Measurements from ENCODE around the gene IQGAP3.

IQGAP3 gene

GRCh38 chr1:156571919-156572662, at the start of gene IQGAP3:
IQGAP3 (minus strand) TSS chr1:156572565; CDS start chr1:156572529, 36 bp downstream.
- TF ChIP-seq REST (IDR thresholded peaks at IDR 0.05; ENCODE audit: low read depth) (no peak), ZBTB7A (IDR thresholded peaks at IDR 0.05; ENCODE audit: low read depth) (0 out of 2 replicates have a peak, but pooled peaks have one; percentile 45), TAF1 (IDR thresholded peaks at IDR 0.05; ENCODE audit: low read depth) (peak; percentile 50; the same call in 1 of the 2 replicates), TEAD4 (IDR thresholded peaks at IDR 0.05) (no peak), RAD21 (IDR thresholded peaks at IDR 0.05; ENCODE audit: low read depth) (no peak), MAX (IDR thresholded peaks at IDR 0.05) (peak; percentile 81), YY1 (IDR thresholded peaks at IDR 0.05; ENCODE audit: low read depth) (peak; percentile 57; the same call in 1 of the 2 replicates), EGR1 (IDR thresholded peaks at IDR 0.05) (no peak), USF1 (IDR thresholded peaks at IDR 0.05) (no peak), NFIC (IDR thresholded peaks at IDR 0.05) (no peak), CREB1 (IDR thresholded peaks at IDR 0.05; ENCODE audit: low read depth) (peak; percentile 58), TCF12 (IDR thresholded peaks at IDR 0.05; ENCODE audit: low read depth) (no peak; the same call in 1 of the 2 replicates), EP300 (IDR thresholded peaks at IDR 0.05; ENCODE audit: borderline replicate concordance) (no peak), FOXM1 (IDR thresholded peaks at IDR 0.05; ENCODE audit: borderline replicate concordance, low read depth) (no peak), CEBPB (IDR thresholded peaks at IDR 0.05) (no peak)

GRCh38 chr1:156619582-156619955, 47.2 kb upstream of the IQGAP3 start:
- TF ChIP-seq TCF12 (IDR thresholded peaks at IDR 0.05; ENCODE audit: low read depth): no peak
- TF ChIP-seq FOXM1 (IDR thresholded peaks at IDR 0.05; ENCODE audit: borderline replicate concordance, low read depth): no peak
- TF ChIP-seq YY1 (IDR thresholded peaks at IDR 0.05; ENCODE audit: low read depth): no peak
- TF ChIP-seq MAX (IDR thresholded peaks at IDR 0.05): no peak
- TF ChIP-seq TAF1 (IDR thresholded peaks at IDR 0.05; ENCODE audit: low read depth): no peak
- TF ChIP-seq RAD21 (IDR thresholded peaks at IDR 0.05; ENCODE audit: low read depth): no peak
- no peak for TF ChIP-seq USF1 (IDR thresholded peaks at IDR 0.05)
- TF ChIP-seq NFIC (IDR thresholded peaks at IDR 0.05): no peak
- TF ChIP-seq EGR1 (IDR thresholded peaks at IDR 0.05): no peak
- no peak for TF ChIP-seq ZBTB7A (IDR thresholded peaks at IDR 0.05; ENCODE audit: low read depth)
- no peak for TF ChIP-seq REST (IDR thresholded peaks at IDR 0.05; ENCODE audit: low read depth)
- no peak for TF ChIP-seq CEBPB (IDR thresholded peaks at IDR 0.05)
- TF ChIP-seq TEAD4 (IDR thresholded peaks at IDR 0.05): no peak
- TF ChIP-seq EP300 (IDR thresholded peaks at IDR 0.05; ENCODE audit: borderline replicate concordance): no peak
- TF ChIP-seq CREB1 (IDR thresholded peaks at IDR 0.05; ENCODE audit: low read depth): no peak

- TF ChIP-seq ZBTB7A (IDR thresholded peaks at IDR 0.05; ENCODE audit: low read depth): no peak
- TF ChIP-seq CEBPB (IDR thresholded peaks at IDR 0.05): no peak
- no peak for TF ChIP-seq TEAD4 (IDR thresholded peaks at IDR 0.05)
- no peak for TF ChIP-seq MAX (IDR thresholded peaks at IDR 0.05)
- no peak for TF ChIP-seq TCF12 (IDR thresholded peaks at IDR 0.05; ENCODE audit: low read depth)
Measured at GRCh38 chr1:156618853-156619581, 46.7 kb upstream of the IQGAP3 start, which contains the start of gene HAPLN2. HAPLN2 (plus strand) TSS chr1:156619415; CDS start chr1:156623491, 4,076 bp downstream.

- peak; percentile 21; the same call in 1 of the 2 replicates for TF ChIP-seq NFIC (IDR thresholded peaks at IDR 0.05)
- no peak for TF ChIP-seq EGR1 (IDR thresholded peaks at IDR 0.05)
Measured at GRCh38 chr1:156616463-156616862, 44.1 kb upstream of the IQGAP3 start.

- no peak for TF ChIP-seq TCF12 (IDR thresholded peaks at IDR 0.05; ENCODE audit: low read depth)
- TF ChIP-seq USF1 (IDR thresholded peaks at IDR 0.05): no peak
- TF ChIP-seq TAF1 (IDR thresholded peaks at IDR 0.05; ENCODE audit: low read depth): no peak
- TF ChIP-seq EGR1 (IDR thresholded peaks at IDR 0.05): no peak
- no peak for TF ChIP-seq YY1 (IDR thresholded peaks at IDR 0.05; ENCODE audit: low read depth)
- no peak for TF ChIP-seq CEBPB (IDR thresholded peaks at IDR 0.05)
- TF ChIP-seq MAX (IDR thresholded peaks at IDR 0.05): no peak
- no peak for TF ChIP-seq REST (IDR thresholded peaks at IDR 0.05; ENCODE audit: low read depth)
- no peak for TF ChIP-seq FOXM1 (IDR thresholded peaks at IDR 0.05; ENCODE audit: borderline replicate concordance, low read depth)
- TF ChIP-seq ZBTB7A (IDR thresholded peaks at IDR 0.05; ENCODE audit: low read depth): no peak
- no peak for TF ChIP-seq TEAD4 (IDR thresholded peaks at IDR 0.05)
- no peak for TF ChIP-seq NFIC (IDR thresholded peaks at IDR 0.05)
- no peak for TF ChIP-seq EP300 (IDR thresholded peaks at IDR 0.05; ENCODE audit: borderline replicate concordance)
- no peak for TF ChIP-seq RAD21 (IDR thresholded peaks at IDR 0.05; ENCODE audit: low read depth)
- no peak for TF ChIP-seq CREB1 (IDR thresholded peaks at IDR 0.05; ENCODE audit: low read depth)
Measured at GRCh38 chr1:156615946-156616345, 43.6 kb upstream of the IQGAP3 start.

Data from Ishikawa (cell line).